SU-DHL-6 (cell line): Measurements from ENCODE around the gene MEIOSIN.

Experiments used
- EZH2phosphoT487 ChIP-seq: fragments of 200-600 bp; sonication (generic), shearing (Covaris generic); conservative IDR thresholded peaks from 2 replicates; pipeline ENCODE4 v1.6.1; 2018; ENCODE audit warnings: mild to moderate bottlenecking, antibody characterized with exemption, low read length, moderate library complexity, mixed read lengths
- TF ChIP-seq, protein P1 (sequence below): fragments of 200-600 bp; sonication (generic); IDR thresholded peaks from one replicate; pipeline ENCODE4 v1.5.1; 2017; ENCODE audit warnings: antibody characterized with exemption, mild to moderate bottlenecking, low read length, moderate library complexity; ENCODE audit not compliant: insufficient read depth, poor library complexity, severe bottlenecking

DNA sequence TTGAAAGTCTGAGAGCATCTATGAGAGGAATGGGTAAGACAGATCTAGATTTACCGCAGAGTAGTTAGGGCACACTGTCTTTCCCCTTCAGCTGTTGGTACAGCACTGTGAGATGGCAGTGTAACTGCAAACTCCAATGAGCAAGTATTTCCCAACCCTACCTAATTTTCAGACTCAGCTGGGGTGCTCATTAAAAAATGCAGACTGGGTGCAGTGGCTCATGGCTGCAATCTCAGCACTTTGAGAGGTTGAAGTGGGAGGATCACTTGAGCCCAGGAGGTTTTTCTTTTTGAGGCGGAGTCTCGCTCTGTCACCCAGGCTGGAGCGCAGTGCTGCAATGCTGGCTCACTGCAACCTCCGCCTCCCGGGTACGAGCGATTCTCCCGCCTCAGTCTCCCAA is 28.1 kb upstream of the MEIOSIN start:
- TF ChIP-seq, protein P1, sequence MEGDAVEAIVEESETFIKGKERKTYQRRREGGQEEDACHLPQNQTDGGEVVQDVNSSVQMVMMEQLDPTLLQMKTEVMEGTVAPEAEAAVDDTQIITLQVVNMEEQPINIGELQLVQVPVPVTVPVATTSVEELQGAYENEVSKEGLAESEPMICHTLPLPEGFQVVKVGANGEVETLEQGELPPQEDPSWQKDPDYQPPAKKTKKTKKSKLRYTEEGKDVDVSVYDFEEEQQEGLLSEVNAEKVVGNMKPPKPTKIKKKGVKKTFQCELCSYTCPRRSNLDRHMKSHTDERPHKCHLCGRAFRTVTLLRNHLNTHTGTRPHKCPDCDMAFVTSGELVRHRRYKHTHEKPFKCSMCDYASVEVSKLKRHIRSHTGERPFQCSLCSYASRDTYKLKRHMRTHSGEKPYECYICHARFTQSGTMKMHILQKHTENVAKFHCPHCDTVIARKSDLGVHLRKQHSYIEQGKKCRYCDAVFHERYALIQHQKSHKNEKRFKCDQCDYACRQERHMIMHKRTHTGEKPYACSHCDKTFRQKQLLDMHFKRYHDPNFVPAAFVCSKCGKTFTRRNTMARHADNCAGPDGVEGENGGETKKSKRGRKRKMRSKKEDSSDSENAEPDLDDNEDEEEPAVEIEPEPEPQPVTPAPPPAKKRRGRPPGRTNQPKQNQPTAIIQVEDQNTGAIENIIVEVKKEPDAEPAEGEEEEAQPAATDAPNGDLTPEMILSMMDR: no peak
- TF ChIP-seq EZH2phosphoT487: no peak
